ENCODE results near the gene RBM22.
"Not testable (repeated sequence)": the region's sequence is repeated elsewhere in the genome, so short reads cannot be mapped to it uniquely, and the experiment has no call there.

RBM22 gene

GRCh38 chr5:150700594-150701377, at the start of gene RBM22:
Gene RBM22 (minus strand): TSS chr5:150701062. CDS start chr5:150700985, 77 bp downstream.
- POLR2A ChIA-PET: interaction anchor here (0.5 to 1.5 kb wide), 12 partner anchors 8 to 290 kb away, joined by 3 to 10 read pairs (median 3); partner anchors contain the start of genes DCTN4 and SMIM3
- TF ChIP-seq, protein P1, sequence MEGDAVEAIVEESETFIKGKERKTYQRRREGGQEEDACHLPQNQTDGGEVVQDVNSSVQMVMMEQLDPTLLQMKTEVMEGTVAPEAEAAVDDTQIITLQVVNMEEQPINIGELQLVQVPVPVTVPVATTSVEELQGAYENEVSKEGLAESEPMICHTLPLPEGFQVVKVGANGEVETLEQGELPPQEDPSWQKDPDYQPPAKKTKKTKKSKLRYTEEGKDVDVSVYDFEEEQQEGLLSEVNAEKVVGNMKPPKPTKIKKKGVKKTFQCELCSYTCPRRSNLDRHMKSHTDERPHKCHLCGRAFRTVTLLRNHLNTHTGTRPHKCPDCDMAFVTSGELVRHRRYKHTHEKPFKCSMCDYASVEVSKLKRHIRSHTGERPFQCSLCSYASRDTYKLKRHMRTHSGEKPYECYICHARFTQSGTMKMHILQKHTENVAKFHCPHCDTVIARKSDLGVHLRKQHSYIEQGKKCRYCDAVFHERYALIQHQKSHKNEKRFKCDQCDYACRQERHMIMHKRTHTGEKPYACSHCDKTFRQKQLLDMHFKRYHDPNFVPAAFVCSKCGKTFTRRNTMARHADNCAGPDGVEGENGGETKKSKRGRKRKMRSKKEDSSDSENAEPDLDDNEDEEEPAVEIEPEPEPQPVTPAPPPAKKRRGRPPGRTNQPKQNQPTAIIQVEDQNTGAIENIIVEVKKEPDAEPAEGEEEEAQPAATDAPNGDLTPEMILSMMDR (IDR thresholded peaks at IDR 0.05; ENCODE audit: control extremely low read depth, extremely low read depth, low read depth, missing control alignments): peak; percentile 71
- DNase-seq (ENCODE audit: extremely low spot score): peak; percentile 90
- CTCF ChIA-PET: interaction anchor here (0.7 to 3.8 kb wide), 44 partner anchors 8 to 652 kb away, joined by 3 to 34 read pairs (median 4); partner anchors contain the start of genes DCTN4, GM2A, IRGM and MYOZ3

DNA sequence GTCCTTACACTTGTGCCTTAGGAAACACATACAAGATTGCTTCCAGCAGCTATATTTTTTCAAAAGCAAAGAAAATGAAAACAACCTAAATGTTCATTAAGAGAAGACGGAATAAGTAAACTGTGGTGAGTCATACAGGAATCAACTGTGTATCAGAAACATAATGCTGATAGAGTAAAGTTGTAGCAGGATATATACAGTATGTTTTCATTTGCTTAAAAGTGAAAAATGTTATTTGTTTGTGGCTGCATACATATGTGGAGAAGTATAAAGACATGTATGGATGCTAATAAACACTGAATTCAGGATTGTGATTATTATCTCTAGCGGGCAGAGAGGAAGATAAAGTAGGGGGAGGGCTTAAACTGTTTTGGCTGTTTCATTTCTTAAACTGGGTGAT, 49.6 kb upstream of the RBM22 start:
- ChIA-PET CTCF (interaction anchor here (0.7 to 1.7 kb wide), 6 partner anchors 9 to 96 kb away, joined by 3 to 5 read pairs (median 4); partner anchors contain the start of genes IRGM, RBM22 and SMIM3), POLR2A (no interaction called here)
- TF ChIP-seq, protein P1 (IDR thresholded peaks at IDR 0.05; ENCODE audit: control extremely low read depth, extremely low read depth, low read depth, missing control alignments): no peak
- DNase-seq (ENCODE audit: extremely low spot score): no peak

DNA sequence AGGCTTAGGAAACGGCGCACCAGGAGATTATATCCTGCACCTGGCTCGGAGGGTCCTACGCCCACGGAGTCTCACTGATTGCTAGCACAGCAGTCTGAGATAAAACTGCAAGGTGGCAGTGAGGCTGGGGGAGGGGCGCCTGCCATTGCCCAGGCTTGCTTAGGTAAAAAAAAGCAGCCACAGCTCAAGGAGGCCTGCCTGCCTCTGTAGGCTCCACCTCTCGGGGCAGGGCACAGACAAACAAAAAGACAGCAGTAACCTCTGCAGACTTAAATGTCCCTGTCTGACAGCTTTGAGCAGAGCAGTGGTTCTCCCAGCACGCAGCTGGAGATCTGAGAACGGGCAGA, 42.3 kb upstream of the RBM22 start:
- DNase-seq (ENCODE audit: extremely low spot score); CTCF ChIA-PET; POLR2A ChIA-PET: not testable (repeated sequence)

DNA sequence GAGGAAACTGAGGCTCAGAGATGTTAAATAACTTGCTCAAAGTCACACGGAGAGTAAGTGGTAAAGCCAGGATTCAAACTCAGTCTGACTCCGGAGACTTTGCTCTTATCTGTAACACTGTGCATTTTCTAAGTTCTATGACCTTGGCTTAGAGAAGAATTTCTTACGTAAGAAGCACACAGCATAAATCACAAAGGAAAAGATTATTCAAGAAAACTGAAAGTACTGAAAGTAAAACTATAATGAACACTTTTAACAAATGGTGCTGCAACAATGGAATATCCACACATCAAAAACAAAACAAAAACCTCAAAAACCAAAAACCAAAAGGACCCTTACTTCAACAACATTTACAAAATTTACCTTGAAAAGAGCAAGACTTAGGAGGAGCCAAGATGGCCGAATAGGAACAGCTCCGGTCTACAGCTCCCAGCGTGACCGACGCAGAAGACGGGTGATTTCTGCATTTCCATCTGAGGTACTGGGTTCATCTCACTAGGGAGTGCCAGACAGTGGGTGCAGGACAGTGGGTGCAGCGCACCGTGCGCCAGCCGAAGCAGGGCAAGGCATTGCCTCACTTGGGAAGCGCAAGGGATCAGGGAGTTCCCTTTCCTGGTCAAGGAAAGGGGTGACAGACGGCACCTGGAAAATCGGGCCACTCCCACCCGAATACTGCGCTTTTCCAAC, 41.7 kb upstream of the RBM22 start:
- DNase-seq (ENCODE audit: extremely low spot score); POLR2A ChIA-PET: not testable (repeated sequence)
- CTCF ChIA-PET: interaction anchor here (1.5 to 2.3 kb wide), 2 partner anchors 20 to 42 kb away, joined by 3 to 9 read pairs; partner anchors contain the start of gene RBM22

GRCh38 chr5:150740992-150741391, 40.1 kb upstream of the RBM22 start:
- ChIA-PET CTCF (interaction anchor here (1.1 to 2.3 kb wide), 2 partner anchors 12 to 41 kb away, joined by 3 to 9 read pairs; partner anchors contain the start of gene RBM22), POLR2A (interaction anchor here (0.7 kb wide), 1 partner anchor 1915 kb away, joined by 5 read pairs; the partner anchor contains the start of gene ADRB2)
- DNase-seq (ENCODE audit: extremely low spot score): no peak
- TF ChIP-seq, protein P1 (IDR thresholded peaks at IDR 0.05; ENCODE audit: control extremely low read depth, extremely low read depth, low read depth, missing control alignments): no peak

DNA sequence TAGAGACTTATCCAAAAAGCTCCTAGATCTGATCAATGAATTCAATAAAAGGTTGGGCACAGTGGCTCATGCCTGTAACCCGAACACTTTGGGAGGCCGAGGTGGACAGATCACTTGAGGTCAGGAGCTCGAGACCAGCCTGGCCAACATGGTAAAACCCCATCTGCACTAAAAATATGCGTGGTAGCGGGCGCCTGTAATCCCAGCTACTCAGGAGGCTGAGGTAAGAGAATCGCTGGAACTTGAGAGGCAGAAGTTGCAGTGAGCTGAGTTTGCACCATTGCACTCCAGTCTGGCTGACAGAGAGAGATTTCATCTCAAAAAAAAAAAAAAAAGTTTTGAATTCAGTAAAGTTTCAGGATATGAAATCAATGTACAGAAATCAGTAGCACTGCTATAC, 38.0 kb upstream of the RBM22 start:
- CTCF ChIA-PET: interaction anchor here (0.7 kb wide), 1 partner anchor 44 kb away, joined by 3 read pairs; no protein-coding TSS in a partner anchor
- DNase-seq (ENCODE audit: extremely low spot score): no peak
- TF ChIP-seq, protein P1 (IDR thresholded peaks at IDR 0.05; ENCODE audit: control extremely low read depth, extremely low read depth, low read depth, missing control alignments): no peak
- POLR2A ChIA-PET: interaction anchor here (0.7 kb wide), 1 partner anchor 1038 kb away, joined by 6 read pairs; no protein-coding TSS in a partner anchor

GRCh38 chr5:150734579-150735384, 33.9 kb upstream of the RBM22 start:
- ChIA-PET POLR2A (interaction anchor here (1.1 to 2.1 kb wide), 2 partner anchors 34 to 52 kb away, joined by 3 to 4 read pairs; partner anchors contain the start of gene RBM22), CTCF (interaction anchor here (0.8 to 2.2 kb wide), 14 partner anchors 13 to 285 kb away, joined by 3 to 10 read pairs (median 4); partner anchors contain the start of genes DCTN4, IRGM, RBM22 and SMIM3)
- peak; percentile 44 for DNase-seq (ENCODE audit: extremely low spot score)
- TF ChIP-seq, protein P1 (IDR thresholded peaks at IDR 0.05; ENCODE audit: control extremely low read depth, extremely low read depth, low read depth, missing control alignments): peak; percentile 13
